GM18907 (cell line): Measurements from ENCODE around the gene ALDH9A1.
"Not testable (repeated sequence)": the region's sequence is repeated elsewhere in the genome, so short reads cannot be mapped to it uniquely, and the experiment has no call there.

ENCODE experiments used
- ATAC-seq: cut with Tn5 transposase; IDR thresholded peaks from one replicate; pipeline ENCODE4 v1.9.1; 2021; ENCODE audit warnings: mild to moderate bottlenecking, moderate library complexity; ENCODE audit not compliant: unreplicated experiment

The ALDH9A1 gene

GRCh38 chr1:165688046-165688445 lies 10.3 kb downstream of the ALDH9A1 start:
- no peak for ATAC-seq

GRCh38 chr1:165686971-165687433 lies 11.4 kb downstream of the ALDH9A1 start:
- peak; percentile 35 for ATAC-seq

GRCh38 chr1:165686121-165686970 lies 12.0 kb downstream of the ALDH9A1 start:
- ATAC-seq, result peak; percentile 66

- no peak for ATAC-seq
These were observed 14.4 kb downstream of the ALDH9A1 start for GRCh38 chr1:165683848-165684485.

- ATAC-seq, result not testable (repeated sequence)
These were observed 17.6 kb downstream of the ALDH9A1 start for GRCh38 chr1:165680773-165681172.

- no peak for ATAC-seq
These were observed 18.1 kb downstream of the ALDH9A1 start for GRCh38 chr1:165680303-165680702.

GRCh38 chr1:165679282-165680036 lies 18.9 kb downstream of the ALDH9A1 start:
- ATAC-seq, result no peak

GRCh38 chr1:165678509-165678908 lies 19.9 kb downstream of the ALDH9A1 start:
- no peak for ATAC-seq

GRCh38 chr1:165675794-165676193 lies 22.6 kb downstream of the ALDH9A1 start:
- ATAC-seq, result no peak

GRCh38 chr1:165674599-165674998 lies 23.8 kb downstream of the ALDH9A1 start:
- ATAC-seq, result no peak

GRCh38 chr1:165671526-165671925 lies 26.8 kb downstream of the ALDH9A1 start:
- no peak for ATAC-seq

- ATAC-seq, result no peak
These were observed 30.2 kb downstream of the ALDH9A1 start for GRCh38 chr1:165668184-165668583.

GRCh38 chr1:165666152-165666825 lies 32.1 kb downstream of the ALDH9A1 start:
- ATAC-seq, result no peak

- no peak for ATAC-seq
These were observed 36.2 kb downstream of the ALDH9A1 start for GRCh38 chr1:165662186-165662585.

- no peak for ATAC-seq
These were observed 36.7 kb downstream of the ALDH9A1 start for GRCh38 chr1:165661703-165662102.

- no peak for ATAC-seq
These were observed 38.8 kb downstream of the ALDH9A1 start for GRCh38 chr1:165659581-165659895.

GRCh38 chr1:165658766-165659580 lies 39.4 kb downstream of the ALDH9A1 start:
- not testable (repeated sequence) for ATAC-seq

GRCh38 chr1:165650981-165651625 lies 47.3 kb downstream of the ALDH9A1 start:
- no peak for ATAC-seq

GRCh38 chr1:165648919-165649572 lies 49.3 kb downstream of the ALDH9A1 start:
- ATAC-seq, result no peak
